ENCODE data around the gene LY6G6C.
A peak's percentile ranks its signal among the peaks of the same experiment; 100 is the strongest.

The LY6G6C gene

GRCh38 chr6:31736021-31736767 is 14.6 kb upstream of the LY6G6C start, which contains the start of gene CLIC1:
Gene CLIC1 (minus strand): TSS chr6:31736530. CDS start chr6:31736300, 230 bp downstream.
- ChIA-PET POLR2A (interaction anchor here (0.6 to 6.0 kb wide), 5 partner anchors 34 to 91 kb away, joined by 3 to 32 read pairs (median 3); partner anchors contain the start of genes C6orf47, HSPA1A, HSPA1B and HSPA1L), CTCF (interaction anchor here (0.8 to 3.3 kb wide), 6 partner anchors 11 to 94 kb away, joined by 3 to 14 read pairs (median 3); no protein-coding TSS in a partner anchor)
- DNase-seq (ENCODE audit: low read depth, low spot score), result no peak
- TF ChIP-seq, protein P1, sequence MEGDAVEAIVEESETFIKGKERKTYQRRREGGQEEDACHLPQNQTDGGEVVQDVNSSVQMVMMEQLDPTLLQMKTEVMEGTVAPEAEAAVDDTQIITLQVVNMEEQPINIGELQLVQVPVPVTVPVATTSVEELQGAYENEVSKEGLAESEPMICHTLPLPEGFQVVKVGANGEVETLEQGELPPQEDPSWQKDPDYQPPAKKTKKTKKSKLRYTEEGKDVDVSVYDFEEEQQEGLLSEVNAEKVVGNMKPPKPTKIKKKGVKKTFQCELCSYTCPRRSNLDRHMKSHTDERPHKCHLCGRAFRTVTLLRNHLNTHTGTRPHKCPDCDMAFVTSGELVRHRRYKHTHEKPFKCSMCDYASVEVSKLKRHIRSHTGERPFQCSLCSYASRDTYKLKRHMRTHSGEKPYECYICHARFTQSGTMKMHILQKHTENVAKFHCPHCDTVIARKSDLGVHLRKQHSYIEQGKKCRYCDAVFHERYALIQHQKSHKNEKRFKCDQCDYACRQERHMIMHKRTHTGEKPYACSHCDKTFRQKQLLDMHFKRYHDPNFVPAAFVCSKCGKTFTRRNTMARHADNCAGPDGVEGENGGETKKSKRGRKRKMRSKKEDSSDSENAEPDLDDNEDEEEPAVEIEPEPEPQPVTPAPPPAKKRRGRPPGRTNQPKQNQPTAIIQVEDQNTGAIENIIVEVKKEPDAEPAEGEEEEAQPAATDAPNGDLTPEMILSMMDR (IDR thresholded peaks at IDR 0.05; ENCODE audit: insufficient read depth, low read length, missing control alignments), result no peak
- H3K4me3 ChIP-seq (ENCODE audit: low read depth, low read length), result peak within 1 kb of the TSS; percentile 95

DNA sequence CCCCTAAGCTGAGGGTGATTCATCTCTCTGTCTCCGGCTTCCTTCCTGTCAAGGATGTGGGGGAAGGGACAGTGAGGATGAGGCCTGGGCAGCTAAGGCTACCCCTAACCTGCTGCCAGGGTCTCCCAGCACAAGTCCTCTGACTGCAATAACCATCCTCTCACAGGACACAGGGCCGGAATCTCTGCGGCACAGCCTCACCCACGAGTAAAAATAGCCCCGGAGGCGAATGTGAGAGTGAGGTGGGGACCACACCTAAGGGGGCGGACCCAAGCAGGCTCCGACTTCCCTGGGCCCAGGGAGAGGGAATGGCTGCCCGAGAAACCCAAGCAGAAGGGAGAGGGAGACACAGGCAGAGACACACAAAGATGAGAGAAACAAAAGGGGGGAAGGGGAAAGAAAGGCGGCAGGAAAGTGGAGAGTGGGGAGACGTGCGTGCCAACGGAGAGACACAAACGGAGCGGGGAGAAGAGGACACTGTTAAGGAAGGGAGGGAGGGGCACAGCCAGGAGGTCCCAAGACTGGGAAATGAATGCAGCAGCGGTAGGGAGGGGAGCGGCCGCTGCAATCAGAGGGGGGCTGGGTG is 13.4 kb upstream of the LY6G6C start:
- ChIA-PET POLR2A (interaction anchor here (0.7 to 6.0 kb wide), 5 partner anchors 29 to 122 kb away, joined by 3 to 32 read pairs (median 4); partner anchors contain the start of genes HSPA1A, HSPA1B and HSPA1L), CTCF (interaction anchor here (0.9 to 1.2 kb wide), 3 partner anchors 10 to 56 kb away, joined by 3 read pairs; no protein-coding TSS in a partner anchor)
- TF ChIP-seq, protein P1 (IDR thresholded peaks at IDR 0.05; ENCODE audit: insufficient read depth, low read length, missing control alignments), result no peak
- DNase-seq (ENCODE audit: low read depth, low spot score), result no peak
- peak overlapping the region; percentile 95 for H3K4me3 ChIP-seq (ENCODE audit: low read depth, low read length)

DNA sequence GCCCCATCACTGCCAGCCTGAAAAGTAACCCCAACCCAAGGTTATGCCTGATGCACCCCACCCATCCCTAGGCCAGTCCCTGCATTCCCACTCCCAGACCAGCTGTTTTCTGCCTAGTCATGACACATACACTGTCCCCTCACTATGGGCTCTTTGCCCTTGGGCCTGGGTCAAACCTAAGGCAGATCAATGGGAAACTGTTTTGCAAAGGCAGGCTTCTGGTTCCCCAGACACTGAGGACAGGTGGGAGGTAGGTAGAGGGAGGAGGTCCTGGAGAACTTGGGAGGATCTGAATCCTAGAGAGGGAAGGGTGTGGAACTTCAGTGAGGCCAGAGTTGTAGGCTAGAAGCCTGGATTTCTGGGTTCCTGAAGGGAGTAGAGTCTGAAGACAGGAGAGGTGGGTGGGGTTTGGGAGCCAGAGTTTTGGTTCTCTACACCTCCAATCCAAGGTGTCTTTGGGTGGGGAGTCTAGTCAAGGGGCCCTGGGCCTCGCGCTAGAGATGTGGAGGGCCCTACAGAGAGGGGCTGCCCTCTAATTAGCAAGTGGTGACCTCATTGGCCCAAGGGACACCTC is 12.8 kb upstream of the LY6G6C start:
- ChIA-PET POLR2A (interaction anchor here (0.7 to 6.0 kb wide), 5 partner anchors 28 to 123 kb away, joined by 3 to 32 read pairs (median 4); partner anchors contain the start of genes HSPA1A, HSPA1B and HSPA1L), CTCF (interaction anchor here (0.9 to 1.2 kb wide), 2 partner anchors 9 to 57 kb away, joined by 3 read pairs; no protein-coding TSS in a partner anchor)
- no peak for DNase-seq (ENCODE audit: low read depth, low spot score)
- H3K4me3 ChIP-seq (ENCODE audit: low read depth, low read length), result peak overlapping the region; percentile 95
- TF ChIP-seq, protein P1 (IDR thresholded peaks at IDR 0.05; ENCODE audit: insufficient read depth, low read length, missing control alignments), result no peak

- CTCF ChIA-PET, result no interaction called here
- no peak for DNase-seq (ENCODE audit: low read depth, low spot score)
- TF ChIP-seq, protein P1 (IDR thresholded peaks at IDR 0.05; ENCODE audit: insufficient read depth, low read length, missing control alignments), result no peak
- POLR2A ChIA-PET, result interaction anchor here (0.6 to 6.0 kb wide), 2 partner anchors 93 to 1538 kb away, joined by 3 to 32 read pairs; partner anchors contain the start of genes HSPA1B and RPS18
- H3K4me3 ChIP-seq (ENCODE audit: low read depth, low read length), result peak overlapping the region; percentile 95
Measured at GRCh38 chr6:31733734-31734133, 12.2 kb upstream of the LY6G6C start.

- ChIA-PET CTCF (interaction anchor here (0.6 kb wide), 1 partner anchor 98 kb away, joined by 3 read pairs; no protein-coding TSS in a partner anchor), POLR2A (interaction anchor here (0.9 kb wide), 1 partner anchor 96 kb away, joined by 6 read pairs; the partner anchor contains the start of gene HSPA1B)
- DNase-seq (ENCODE audit: low read depth, low spot score), result no peak
- TF ChIP-seq, protein P1 (IDR thresholded peaks at IDR 0.05; ENCODE audit: insufficient read depth, low read length, missing control alignments), result no peak
- no peak overlapping the region for H3K4me3 ChIP-seq (ENCODE audit: low read depth, low read length)
Measured at GRCh38 chr6:31732029-31732428, 10.5 kb upstream of the LY6G6C start.

Data from AG04449 (cell line).